GM12878 (cell line): ENCODE results near the gene HELZ. TPM values are rescaled to one million over a fixed set of nuclear protein-coding genes. Genes with fewer than 3 reads are reported as not detected.

Source experiments
- ATAC-seq: fragments of 200-7000 bp; cut with Tn5 transposase; 3 replicates; pipeline ENCODE4 v1.9.1; 2020; ENCODE audit warnings: mild to moderate bottlenecking, moderate library complexity
- BruUV-seq: library from RNA; stranded (reverse); fragments of 400-500 nt; replicated peaks from 2 replicates; lab custom pipeline; 2021; lab: Mats Ljungman, UMichigan
- CTCF ChIA-PET: fragments of 300-600 bp; sonication (Branson Sonifier 250); formaldehyde crosslinking; extraction: SDS; loops from one replicate; lab custom pipeline; 2021; ENCODE audit warnings: inconsistent platforms; lab: Yijun Ruan, JAX
- POLR2A ChIA-PET: fragments of 350-600 bp; formaldehyde crosslinking; extraction: SDS; loops from one replicate; lab custom pipeline; 2021; ENCODE audit warnings: inconsistent platforms; lab: Charles Lee
- RAD21 ChIA-PET: fragments of 300-600 bp; sonication (Branson Sonifier 250); formaldehyde crosslinking; loops from one replicate; lab custom pipeline; 2023; ENCODE audit warnings: antibody characterized with exemption; ENCODE audit not compliant: unreplicated experiment; lab: Charles Lee
- SMC1A ChIA-PET: fragments of 300-600 bp; sonication (Branson Sonifier 250); formaldehyde crosslinking; loops from one replicate; lab custom pipeline; 2023; ENCODE audit not compliant: unreplicated experiment, uncharacterized antibody; lab: Charles Lee
- DNase-seq: peaks from one replicate; pipeline ENCODE4 v3.0.0-alpha.2; 2011; ENCODE audit warnings: low read depth, low spot score
- FAIRE-seq: peaks from 3 replicates; lab custom pipeline; 2011; peaks lifted over from hg19 to GRCh38; lab: Jason Lieb, UNC
- H2AFZ ChIP-seq: 2 replicates; pipeline ENCODE4 v1.6.0; 2011; ENCODE audit warnings: low read depth, low read length, control low read depth; ENCODE audit not compliant: control insufficient read depth
- H3K27ac ChIP-seq: 2 replicates; pipeline ENCODE4 v1.5.1; 2011; ENCODE audit warnings: control low read depth; ENCODE audit not compliant: control insufficient read depth, insufficient read depth
- H3K27me3 ChIP-seq, 2 experiments: replicated peaks in 1 of 2; 2 replicates each; pipeline versions ENCODE4 v1.6.0 to v1.6.1; 2011; ENCODE audit warnings: low read length in 1 of 2; ENCODE audit not compliant: control insufficient read depth in 2 of 2, insufficient read depth in 2 of 2
- H3K36me3 ChIP-seq, 2 experiments: 2 replicates each; pipeline ENCODE4 v1.5.1; 2011; ENCODE audit warnings: low read length in 1 of 2; ENCODE audit not compliant: control insufficient read depth in 2 of 2, insufficient read depth in 2 of 2
- H3K4me1 ChIP-seq: 2 replicates; pipeline ENCODE4 v1.6.1; 2011; ENCODE audit warnings: mild to moderate bottlenecking, low read length, moderate library complexity, mixed read lengths; ENCODE audit not compliant: control insufficient read depth, insufficient read depth
- H3K4me2 ChIP-seq: 2 replicates; pipeline ENCODE4 v1.6.0; 2011; ENCODE audit warnings: control low read depth; ENCODE audit not compliant: control insufficient read depth, insufficient read depth
- H3K4me3 ChIP-seq: fragments of 200-600 bp; sonication (generic); 2 replicates; pipeline ENCODE4 v1.5.1; 2016
- H3K79me2 ChIP-seq: 2 replicates; pipeline ENCODE4 v1.6.0; 2011; ENCODE audit warnings: low read length; ENCODE audit not compliant: control insufficient read depth, insufficient read depth
- H3K9ac ChIP-seq: 2 replicates; pipeline ENCODE4 v1.8.0; 2011; ENCODE audit warnings: low read length, control low read depth, mixed read lengths; ENCODE audit not compliant: control insufficient read depth, insufficient read depth
- H3K9me3 ChIP-seq: replicated peaks from 3 replicates; pipeline ENCODE4 v1.5.1; 2011; ENCODE audit warnings: mild to moderate bottlenecking, low read length; ENCODE audit not compliant: control insufficient read depth, insufficient read depth
- H4K20me1 ChIP-seq: 2 replicates; pipeline ENCODE4 v1.6.0; 2011; ENCODE audit not compliant: control insufficient read depth, insufficient read depth
- CEBPB ChIP-seq, 2 experiments: fragments of 150-350 bp in 1 of 2; IDR thresholded peaks; 2 replicates each; pipeline ENCODE4 v1.6.1; 2012 to 2014; ENCODE audit warnings: low read depth in 2 of 2, low read length in 2 of 2, borderline replicate concordance in 1 of 2, inconsistent platforms in 1 of 2
- CHD2 ChIP-seq: IDR thresholded peaks from 2 replicates; pipeline ENCODE4 v1.6.1; 2011; ENCODE audit warnings: low read depth, low read length, improper control_type of control experiment, borderline replicate concordance
- EP300 ChIP-seq, 2 experiments: fragments of 150-350 bp in 1 of 2; IDR thresholded peaks; 2 replicates each; pipeline ENCODE4 v1.6.1; 2011 to 2012; ENCODE audit warnings: low read depth in 2 of 2, low read length in 2 of 2, borderline replicate concordance in 1 of 2, improper control_type of control experiment in 1 of 2, inconsistent platforms in 1 of 2; ENCODE audit not compliant: control insufficient read depth in 1 of 2
- ETV6 ChIP-seq, 2 experiments: fragments of 450-650 bp in 1 of 2; IDR thresholded peaks in 1 of 2; conservative IDR thresholded peaks in 1 of 2; 2 replicates each; pipeline ENCODE4 v1.6.1; 2014; ENCODE audit warnings: antibody characterized with exemption in 1 of 2, borderline replicate concordance in 1 of 2, low read depth in 1 of 2, mild to moderate bottlenecking in 1 of 2, moderate library complexity in 1 of 2
- HDAC6 ChIP-seq: fragments of 200-600 bp; sonication (generic); IDR thresholded peaks from one replicate; pipeline ENCODE4 v1.8.0; 2017; ENCODE audit warnings: antibody characterized with exemption; ENCODE audit not compliant: unreplicated experiment
- MTA2 ChIP-seq: fragments of 450-650 bp; IDR thresholded peaks from 2 replicates; pipeline ENCODE4 v1.6.1; 2016; ENCODE audit warnings: low read depth, mild to moderate bottlenecking, moderate library complexity
- NFIC ChIP-seq: IDR thresholded peaks from 2 replicates; pipeline ENCODE4 v1.6.1; 2012; ENCODE audit warnings: low read depth, mild to moderate bottlenecking, inconsistent platforms, low read length, moderate library complexity
- PAX8 ChIP-seq: fragments of 450-650 bp; IDR thresholded peaks from 2 replicates; pipeline ENCODE4 v1.6.1; 2017; ENCODE audit warnings: mild to moderate bottlenecking, moderate library complexity
- POLR2A ChIP-seq: IDR thresholded peaks from 2 replicates; pipeline ENCODE4 v1.6.1; 2011; ENCODE audit warnings: low read depth, mild to moderate bottlenecking, low read length
- RFX5 ChIP-seq: IDR thresholded peaks from 2 replicates; pipeline ENCODE4 v1.6.1; 2011; ENCODE audit warnings: low read depth, low read length, improper control_type of control experiment
- SMAD5 ChIP-seq: IDR thresholded peaks from 2 replicates; pipeline ENCODE4 v1.6.1; 2016; ENCODE audit warnings: antibody characterized with exemption, low read depth
- SP1 ChIP-seq: IDR thresholded peaks from one replicate; pipeline ENCODE4 v1.6.1; 2011; ENCODE audit warnings: low read depth, low read length
- ZNF217 ChIP-seq: fragments of 450-650 bp; IDR thresholded peaks from 2 replicates; pipeline ENCODE4 v1.6.1; 2017; ENCODE audit warnings: antibody characterized with exemption, mild to moderate bottlenecking
- WGBS: methylation state at CpG from one replicate; pipeline ENCODE4 v1.1.6; 2016; ENCODE audit warnings: low lambda C conversion rate; ENCODE audit not compliant: insufficient replicate concordance, insufficient coverage; ENCODE audit errors: missing lambda C conversion rate; 5-methylcytosine and 5-hydroxymethylcytosine counted together
- in situ Hi-C: fragments of 300-500 bp; cut with MboI; formaldehyde crosslinking; loops from 9 replicates; pipeline ENCODE4 v1.14.3; 2018; ENCODE audit warnings: mixed read lengths
- intact Hi-C: fragments of 100-400 bp; cut with micrococcal nuclease; formaldehyde crosslinking; loops from one replicate; pipeline ENCODE4 v1.14.2; 2022; ENCODE audit not compliant: unreplicated experiment
- polyA plus RNA-seq, 11 experiments: library from polyadenylated mRNA; depleted of rRNA in 4 of 11; unstranded in 6 of 11; stranded (reverse) in 5 of 11; fragments of >200 nt; fragmentation: Nextera tagmentation in 4 of 11; fragmentation: Illumina TruSeq in 1 of 11; extraction: Ambion mirVana in 4 of 11; extraction: Trizol in 1 of 11; gene quantifications; 1 replicate in 1 of 11; 2 replicates in 10 of 11; pipeline versions ENCODE4 v1.2.1 to v1.2.3, GENCODE V29; 2011 to 2016; ENCODE audit warnings: inconsistent platforms in 2 of 11, missing spikeins in 2 of 11, low read depth in 1 of 11
- total RNA-seq, 4 experiments: library from RNA; depleted of rRNA in 3 of 4; stranded (reverse); fragments of >200 nt in 3 of 4; fragmentation: Illumina TruSeq in 1 of 4; extraction: Trizol in 1 of 4; gene quantifications; 2 replicates each; pipeline versions ENCODE4 v1.2.1 to v1.2.3, GENCODE V29; 2013 to 2021
- TF ChIP-seq, protein P1 (sequence below): fragments of 450-650 bp; formaldehyde crosslinking; IDR thresholded peaks from 2 replicates; pipeline ENCODE4 v1.5.0; 2022; ENCODE audit warnings: mild to moderate bottlenecking, missing genetic modification characterization
- TF ChIP-seq, protein P2 (sequence below): IDR thresholded peaks from 2 replicates; pipeline ENCODE4 v1.6.1; 2011; ENCODE audit warnings: borderline replicate concordance, low read depth, mild to moderate bottlenecking, moderate library complexity, mixed read lengths, low read length; ENCODE audit not compliant: insufficient read depth; ENCODE audit errors: extremely low read length
- TF ChIP-seq, protein P3 (sequence below): IDR thresholded peaks from 2 replicates; pipeline ENCODE4 v1.6.1; 2012; ENCODE audit warnings: low read length, inconsistent platforms

The HELZ gene
- total and polyA plus RNA-seq, 10 of the 15 experiments (the other 5 are each of a cell fraction or from before 2014, with no cell fraction given): 1.5 to 36.8 (median 19.1) TPM

DNA sequence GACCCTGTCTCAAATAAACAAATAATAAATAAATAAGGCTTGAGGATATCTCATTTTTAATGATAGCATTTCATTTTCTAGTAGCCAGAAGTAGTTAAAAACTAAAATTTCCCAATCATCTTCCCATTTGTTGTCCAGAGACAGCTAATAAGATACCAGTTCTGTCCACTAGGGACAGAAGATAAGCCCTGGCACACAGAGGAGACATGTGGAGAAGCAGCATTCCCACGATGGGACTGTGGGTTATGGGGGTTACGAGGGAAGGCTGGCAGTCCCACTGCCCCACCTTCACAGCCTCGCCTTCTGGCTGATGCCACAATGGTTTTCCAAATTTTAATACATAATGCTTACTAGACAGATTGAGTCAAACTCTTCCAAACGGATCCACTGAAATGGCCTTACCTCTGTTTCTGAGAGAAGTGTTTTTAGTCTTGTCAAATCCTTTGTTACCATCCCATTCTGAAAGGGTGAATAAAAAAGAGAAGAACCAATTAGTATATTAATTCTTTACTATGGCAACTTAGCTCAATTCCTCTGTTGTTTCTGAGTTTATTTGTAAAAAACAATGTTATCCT, 44.2 kb downstream of the HELZ start (continued):
- TF ChIP-seq, protein P1, sequence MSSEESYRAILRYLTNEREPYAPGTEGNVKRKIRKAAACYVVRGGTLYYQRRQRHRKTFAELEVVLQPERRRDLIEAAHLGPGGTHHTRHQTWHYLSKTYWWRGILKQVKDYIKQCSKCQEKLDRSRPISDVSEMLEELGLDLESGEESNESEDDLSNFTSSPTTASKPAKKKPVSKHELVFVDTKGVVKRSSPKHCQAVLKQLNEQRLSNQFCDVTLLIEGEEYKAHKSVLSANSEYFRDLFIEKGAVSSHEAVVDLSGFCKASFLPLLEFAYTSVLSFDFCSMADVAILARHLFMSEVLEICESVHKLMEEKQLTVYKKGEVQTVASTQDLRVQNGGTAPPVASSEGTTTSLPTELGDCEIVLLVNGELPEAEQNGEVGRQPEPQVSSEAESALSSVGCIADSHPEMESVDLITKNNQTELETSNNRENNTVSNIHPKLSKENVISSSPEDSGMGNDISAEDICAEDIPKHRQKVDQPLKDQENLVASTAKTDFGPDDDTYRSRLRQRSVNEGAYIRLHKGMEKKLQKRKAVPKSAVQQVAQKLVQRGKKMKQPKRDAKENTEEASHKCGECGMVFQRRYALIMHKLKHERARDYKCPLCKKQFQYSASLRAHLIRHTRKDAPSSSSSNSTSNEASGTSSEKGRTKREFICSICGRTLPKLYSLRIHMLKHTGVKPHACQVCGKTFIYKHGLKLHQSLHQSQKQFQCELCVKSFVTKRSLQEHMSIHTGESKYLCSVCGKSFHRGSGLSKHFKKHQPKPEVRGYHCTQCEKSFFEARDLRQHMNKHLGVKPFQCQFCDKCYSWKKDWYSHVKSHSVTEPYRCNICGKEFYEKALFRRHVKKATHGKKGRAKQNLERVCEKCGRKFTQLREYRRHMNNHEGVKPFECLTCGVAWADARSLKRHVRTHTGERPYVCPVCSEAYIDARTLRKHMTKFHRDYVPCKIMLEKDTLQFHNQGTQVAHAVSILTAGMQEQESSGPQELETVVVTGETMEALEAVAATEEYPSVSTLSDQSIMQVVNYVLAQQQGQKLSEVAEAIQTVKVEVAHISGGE: no peak
- no peak for TF ChIP-seq NFIC

DNA sequence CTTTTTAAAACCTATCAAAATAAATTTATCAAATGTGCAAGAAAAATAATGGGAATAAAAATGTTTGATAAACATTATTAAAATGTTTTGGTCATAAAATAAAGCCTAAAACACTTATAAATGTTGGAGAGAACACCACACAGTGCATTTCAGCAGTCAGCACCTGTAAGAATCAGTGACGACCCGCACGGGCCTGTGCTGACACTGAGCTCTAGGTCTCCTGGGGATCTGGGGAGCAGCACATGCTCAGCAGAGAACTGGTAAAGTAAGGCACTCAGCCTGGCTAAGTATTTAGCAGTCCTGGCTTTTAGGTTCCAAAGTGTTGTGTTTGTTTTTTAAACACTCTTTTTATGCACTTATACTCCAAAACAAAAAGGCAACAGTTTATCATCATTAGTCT, 46.9 kb downstream of the HELZ start:
- Histone ChIP-seq H3K9ac (no peak overlapping the region), H3K9me3 (no peaks in the 10 kb centered on the region), H4K20me1 (no peaks in the 10 kb centered on the region), H3K27me3 (no peaks in the 10 kb centered on the region), H3K4me1 (no peaks in the 10 kb centered on the region), H3K27ac (no peak overlapping the region), H2AFZ (no peak overlapping the region), H3K36me3 (peaks cover 9 to 23% of the 10 kb centered on the region in 2 experiments; a peak in 3 of 4 replicates), H3K4me3 (no peak overlapping the region), H3K4me2 (no peak overlapping the region), H3K79me2 (no peaks in the 10 kb centered on the region)
- CTCF ChIA-PET: no interaction called here
- POLR2A ChIA-PET: interaction anchor here (1.0 kb wide), 1 partner anchor 18 kb away, joined by 3 read pairs; no protein-coding TSS in a partner anchor
- 98% methylated on average over 3 of the region's 3 CpGs for WGBS
- SMC1A ChIA-PET: no interaction called here
- FAIRE-seq: no peak
- RAD21 ChIA-PET: no interaction called here
- intact Hi-C loops (no loop called here), in situ Hi-C loops (no loop called here)
- DNase-seq: no peak
- BruUV-seq: no TSS peak
- ATAC-seq: no peak
- TF ChIP-seq, protein P2, sequence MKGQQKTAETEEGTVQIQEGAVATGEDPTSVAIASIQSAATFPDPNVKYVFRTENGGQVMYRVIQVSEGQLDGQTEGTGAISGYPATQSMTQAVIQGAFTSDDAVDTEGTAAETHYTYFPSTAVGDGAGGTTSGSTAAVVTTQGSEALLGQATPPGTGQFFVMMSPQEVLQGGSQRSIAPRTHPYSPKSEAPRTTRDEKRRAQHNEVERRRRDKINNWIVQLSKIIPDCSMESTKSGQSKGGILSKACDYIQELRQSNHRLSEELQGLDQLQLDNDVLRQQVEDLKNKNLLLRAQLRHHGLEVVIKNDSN: no peak
- TF ChIP-seq RFX5: no peak
- no peak for TF ChIP-seq CHD2
- no peak for TF ChIP-seq HDAC6
- TF ChIP-seq, protein P3, sequence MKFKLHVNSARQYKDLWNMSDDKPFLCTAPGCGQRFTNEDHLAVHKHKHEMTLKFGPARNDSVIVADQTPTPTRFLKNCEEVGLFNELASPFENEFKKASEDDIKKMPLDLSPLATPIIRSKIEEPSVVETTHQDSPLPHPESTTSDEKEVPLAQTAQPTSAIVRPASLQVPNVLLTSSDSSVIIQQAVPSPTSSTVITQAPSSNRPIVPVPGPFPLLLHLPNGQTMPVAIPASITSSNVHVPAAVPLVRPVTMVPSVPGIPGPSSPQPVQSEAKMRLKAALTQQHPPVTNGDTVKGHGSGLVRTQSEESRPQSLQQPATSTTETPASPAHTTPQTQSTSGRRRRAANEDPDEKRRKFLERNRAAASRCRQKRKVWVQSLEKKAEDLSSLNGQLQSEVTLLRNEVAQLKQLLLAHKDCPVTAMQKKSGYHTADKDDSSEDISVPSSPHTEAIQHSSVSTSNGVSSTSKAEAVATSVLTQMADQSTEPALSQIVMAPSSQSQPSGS: no peak
- no peak for TF ChIP-seq POLR2A
- no peak for TF ChIP-seq CEBPB (IDR thresholded peaks at IDR 0.05; ENCODE audit: borderline replicate concordance in 1 of 2, low read depth in 2 of 2, low read length in 2 of 2)
- TF ChIP-seq ETV6 (conservative IDR thresholded peaks at IDR 0.05 in 1 of 2, IDR thresholded peaks at IDR 0.05 in 1 of 2; ENCODE audit: borderline replicate concordance in 1 of 2, low read depth in 1 of 2): no peak
- no peak for TF ChIP-seq PAX8
- no peak for TF ChIP-seq ZNF217
- TF ChIP-seq SMAD5: no peak
- TF ChIP-seq SP1: no peak
- TF ChIP-seq MTA2: no peak
- no peak for TF ChIP-seq EP300 (IDR thresholded peaks at IDR 0.05; ENCODE audit: borderline replicate concordance in 1 of 2, control insufficient read depth in 1 of 2, low read depth in 2 of 2, low read length in 2 of 2)
